Measurements from ENCODE around the gene UBR3. TPM values are rescaled to one million over a fixed set of nuclear protein-coding genes. Genes with fewer than 3 reads are reported as not detected.

UBR3 gene
- total RNA-seq, 1 experiment from 2014 or later = 21.9 TPM

DNA sequence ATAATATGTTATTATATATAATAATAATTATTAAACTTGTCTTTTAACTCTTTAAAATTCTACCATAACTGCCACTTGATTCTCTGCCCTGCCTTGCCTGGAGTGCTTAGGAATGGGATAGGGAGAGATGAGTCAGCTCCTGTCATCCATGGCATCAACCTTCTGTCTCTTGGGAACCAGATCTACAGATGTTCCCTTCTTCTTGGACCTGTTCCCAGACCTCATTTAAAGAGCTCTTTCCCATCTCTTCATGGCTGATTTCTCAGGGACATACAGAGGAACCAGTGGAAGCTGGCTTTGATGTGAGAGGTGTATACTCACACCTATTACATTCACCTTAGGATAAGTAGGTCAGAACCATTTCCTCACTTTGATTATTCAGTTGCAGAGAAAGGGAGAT lies 195.4 kb downstream of the UBR3 start:
- Histone ChIP-seq H3K9me3 (ENCODE audit: insufficient read depth, low read depth) (no peaks in the 10 kb centered on the region), H2AFZ (no peak overlapping the region), H3K79me2 (ENCODE audit: low read depth) (no peaks in the 10 kb centered on the region), H3F3A (ENCODE audit: insufficient read depth, low read depth) (no peaks in the 10 kb centered on the region), H3K27me3 (ENCODE audit: insufficient read depth, low read depth) (no peaks in the 10 kb centered on the region), H3K4me1 (replicated peaks; ENCODE audit: insufficient read depth) (no peaks in the 10 kb centered on the region), H3K4me2 (no peak overlapping the region), H3K36me3 (ENCODE audit: low read depth) (no peaks in the 10 kb centered on the region), H3K27ac (no peak overlapping the region), H4K20me1 (ENCODE audit: insufficient read depth) (no peaks in the 10 kb centered on the region), H3K4me3 (no peak overlapping the region), H3K9me2 (ENCODE audit: insufficient read depth) (no peaks in the 10 kb centered on the region)
- BruUV-seq (replicated peaks) = no TSS peak
- CTCF ChIA-PET = no interaction called here
- no peak for TF ChIP-seq EZH2 (IDR thresholded peaks at IDR 0.05; ENCODE audit: low read depth)
- TF ChIP-seq, protein P1, sequence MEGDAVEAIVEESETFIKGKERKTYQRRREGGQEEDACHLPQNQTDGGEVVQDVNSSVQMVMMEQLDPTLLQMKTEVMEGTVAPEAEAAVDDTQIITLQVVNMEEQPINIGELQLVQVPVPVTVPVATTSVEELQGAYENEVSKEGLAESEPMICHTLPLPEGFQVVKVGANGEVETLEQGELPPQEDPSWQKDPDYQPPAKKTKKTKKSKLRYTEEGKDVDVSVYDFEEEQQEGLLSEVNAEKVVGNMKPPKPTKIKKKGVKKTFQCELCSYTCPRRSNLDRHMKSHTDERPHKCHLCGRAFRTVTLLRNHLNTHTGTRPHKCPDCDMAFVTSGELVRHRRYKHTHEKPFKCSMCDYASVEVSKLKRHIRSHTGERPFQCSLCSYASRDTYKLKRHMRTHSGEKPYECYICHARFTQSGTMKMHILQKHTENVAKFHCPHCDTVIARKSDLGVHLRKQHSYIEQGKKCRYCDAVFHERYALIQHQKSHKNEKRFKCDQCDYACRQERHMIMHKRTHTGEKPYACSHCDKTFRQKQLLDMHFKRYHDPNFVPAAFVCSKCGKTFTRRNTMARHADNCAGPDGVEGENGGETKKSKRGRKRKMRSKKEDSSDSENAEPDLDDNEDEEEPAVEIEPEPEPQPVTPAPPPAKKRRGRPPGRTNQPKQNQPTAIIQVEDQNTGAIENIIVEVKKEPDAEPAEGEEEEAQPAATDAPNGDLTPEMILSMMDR (conservative IDR thresholded peaks at IDR 0.05) = no peak
- POLR2A ChIA-PET (ENCODE audit: unreplicated experiment) = no interaction called here
- intact Hi-C loops (cut with micrococcal nuclease; ENCODE audit: unreplicated experiment) = no loop called here
- no peak for DNase-seq

DNA sequence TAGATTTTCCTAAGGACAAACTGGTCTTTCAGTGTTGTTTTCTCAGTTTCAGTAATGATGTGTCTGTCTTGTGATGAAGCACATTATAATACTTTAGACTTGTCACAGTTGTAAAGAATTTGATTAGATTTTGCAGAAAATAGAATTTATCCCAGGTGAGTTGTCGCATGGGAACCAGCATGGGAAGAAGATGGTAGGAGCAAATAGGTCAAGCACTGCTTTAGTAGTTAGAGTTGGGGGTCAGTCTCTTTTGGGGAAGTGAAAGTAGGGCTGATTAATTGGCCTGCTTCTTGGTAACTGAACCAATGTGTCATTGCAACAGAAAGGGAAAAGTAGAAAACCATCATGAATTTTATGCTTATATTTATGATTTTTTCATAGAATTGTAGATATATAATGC lies 197.5 kb downstream of the UBR3 start:
- TF ChIP-seq, protein P1 (conservative IDR thresholded peaks at IDR 0.05) = no peak
- TF ChIP-seq EZH2 (IDR thresholded peaks at IDR 0.05; ENCODE audit: low read depth) = no peak
- H3K79me2 ChIP-seq (ENCODE audit: low read depth) = no peaks in the 10 kb centered on the region
- no TSS peak for BruUV-seq (replicated peaks)
- H3K9me2 ChIP-seq (ENCODE audit: insufficient read depth) = no peaks in the 10 kb centered on the region
- no peaks in the 10 kb centered on the region for H3F3A ChIP-seq (ENCODE audit: insufficient read depth, low read depth)
- no peak overlapping the region for H2AFZ ChIP-seq
- DNase-seq = no peak
- ChIA-PET POLR2A (ENCODE audit: unreplicated experiment) (no interaction called here), CTCF (no interaction called here)
- H3K27me3 ChIP-seq (ENCODE audit: insufficient read depth, low read depth) = no peaks in the 10 kb centered on the region
- no peak overlapping the region for H3K4me3 ChIP-seq
- no peaks in the 10 kb centered on the region for H3K4me1 ChIP-seq (replicated peaks; ENCODE audit: insufficient read depth)
- intact Hi-C loops (cut with micrococcal nuclease; ENCODE audit: unreplicated experiment) = no loop called here
- no peaks in the 10 kb centered on the region for H3K36me3 ChIP-seq (ENCODE audit: low read depth)
- H4K20me1 ChIP-seq (ENCODE audit: insufficient read depth) = no peaks in the 10 kb centered on the region
- H3K9me3 ChIP-seq (ENCODE audit: insufficient read depth, low read depth) = no peaks in the 10 kb centered on the region
- H3K27ac ChIP-seq = no peak overlapping the region
- no peak overlapping the region for H3K4me2 ChIP-seq

DNA sequence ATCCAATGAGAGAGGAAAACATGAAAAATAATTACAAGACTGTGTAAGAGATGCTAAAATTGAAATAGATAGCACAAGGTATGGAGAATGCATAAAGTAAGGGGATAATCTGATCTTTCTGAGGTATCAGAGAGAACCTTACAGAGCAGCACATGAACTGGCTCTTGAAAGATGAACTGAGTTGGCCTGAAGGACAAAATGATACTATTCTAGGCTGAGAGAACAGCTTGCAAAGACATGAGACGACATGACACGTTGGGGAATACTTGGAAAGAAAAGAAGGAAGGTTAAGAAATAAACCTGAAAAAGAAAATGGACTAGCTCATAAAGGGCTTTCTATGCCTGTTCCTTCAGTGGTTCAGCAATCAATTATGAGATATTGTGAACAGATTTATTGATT lies 198.0 kb downstream of the UBR3 start:
- Histone ChIP-seq H3K27ac (no peak overlapping the region), H3K4me3 (no peak overlapping the region), H4K20me1 (ENCODE audit: insufficient read depth) (no peaks in the 10 kb centered on the region), H3K4me2 (no peak overlapping the region), H2AFZ (no peak overlapping the region), H3K4me1 (replicated peaks; ENCODE audit: insufficient read depth) (no peaks in the 10 kb centered on the region), H3K36me3 (ENCODE audit: low read depth) (no peaks in the 10 kb centered on the region), H3K27me3 (ENCODE audit: insufficient read depth, low read depth) (no peaks in the 10 kb centered on the region), H3K79me2 (ENCODE audit: low read depth) (no peaks in the 10 kb centered on the region), H3K9me2 (ENCODE audit: insufficient read depth) (no peaks in the 10 kb centered on the region), H3K9me3 (ENCODE audit: insufficient read depth, low read depth) (no peaks in the 10 kb centered on the region), H3F3A (ENCODE audit: insufficient read depth, low read depth) (no peaks in the 10 kb centered on the region)
- DNase-seq = no peak
- no TSS peak for BruUV-seq (replicated peaks)
- TF ChIP-seq, protein P1 (conservative IDR thresholded peaks at IDR 0.05) = no peak
- TF ChIP-seq EZH2 (IDR thresholded peaks at IDR 0.05; ENCODE audit: low read depth) = no peak
- ChIA-PET CTCF (no interaction called here), POLR2A (ENCODE audit: unreplicated experiment) (no interaction called here)
- intact Hi-C loops (cut with micrococcal nuclease; ENCODE audit: unreplicated experiment) = no loop called here
